HL-60 (cell line): ENCODE data around the gene USP5.

Experiments used
- DNase-seq, 2 experiments: peaks; one replicate each; pipeline ENCODE4 v3.0.0-alpha.2; 2010 to 2020; ENCODE audit warnings: low read depth in 1 of 2, low spot score in 1 of 2
- H3K27ac ChIP-seq: fragments of 250-450 bp; sonication (Bioruptor Pico); replicated peaks from 2 replicates; pipeline ENCODE4 v1.5.1; 2020; ENCODE audit warnings: mild to moderate bottlenecking, moderate library complexity
- H3K27me3 ChIP-seq: fragments of 250-450 bp; sonication (Bioruptor Pico); 2 replicates; pipeline ENCODE4 v1.5.1; 2021; ENCODE audit warnings: mild to moderate bottlenecking, moderate library complexity; ENCODE audit not compliant: insufficient read depth, poor library complexity, severe bottlenecking
- H3K4me3 ChIP-seq: replicated peaks from 2 replicates; pipeline ENCODE4 v1.5.1; 2011; ENCODE audit warnings: mild to moderate bottlenecking, control low read depth, low read length; ENCODE audit not compliant: insufficient read depth
- CTCF ChIP-seq: IDR thresholded peaks from one replicate; pipeline ENCODE4 v1.5.1; 2011; ENCODE audit warnings: low read length, control low read depth, inconsistent platforms; ENCODE audit not compliant: insufficient read depth
- GABPA ChIP-seq: IDR thresholded peaks from 2 replicates; pipeline ENCODE4 v1.6.1; 2012; ENCODE audit warnings: low read depth
- POLR2AphosphoS5 ChIP-seq: IDR thresholded peaks from 2 replicates; pipeline ENCODE4 v1.6.1; 2012; ENCODE audit warnings: low read depth
- REST ChIP-seq: IDR thresholded peaks from 2 replicates; pipeline ENCODE4 v1.6.1; 2012; ENCODE audit warnings: low read depth; ENCODE audit not compliant: insufficient replicate concordance
- SPI1 ChIP-seq: IDR thresholded peaks from 2 replicates; pipeline ENCODE4 v1.6.1; 2012; ENCODE audit warnings: low read depth, mild to moderate bottlenecking, borderline replicate concordance

The USP5 gene

GRCh38 chr12:6827437-6827911 lies 24.5 kb upstream of the USP5 start:
- DNase-seq: peak in 1 of 2 experiments; percentile 55
- no peak overlapping the region for H3K27ac ChIP-seq
- no peak for TF ChIP-seq REST
- TF ChIP-seq CTCF: no peak
- no peak for TF ChIP-seq GABPA
- no peak for TF ChIP-seq POLR2AphosphoS5
- TF ChIP-seq SPI1: no peak
- H3K4me3 ChIP-seq: no peak overlapping the region
- peaks cover 26% of the 10 kb centered on the region for H3K27me3 ChIP-seq

GRCh38 chr12:6827982-6828780 lies 23.8 kb upstream of the USP5 start, which contains the start of gene P3H3:
P3H3 (plus strand) TSS chr12:6828407; CDS start chr12:6828441, 34 bp downstream.
- Histone ChIP-seq H3K27ac (no peak within 1 kb of the TSS), H3K27me3 (peaks cover 23% of the 10 kb centered on the region), H3K4me3 (peak within 1 kb of the TSS; percentile 39)
- TF ChIP-seq REST (no peak), GABPA (no peak), SPI1 (no peak), POLR2AphosphoS5 (no peak), CTCF (no peak)
- DNase-seq: no peak

GRCh38 chr12:6828781-6829535 lies 23.0 kb upstream of the USP5 start:
- TF ChIP-seq POLR2AphosphoS5 (no peak), GABPA (no peak), CTCF (no peak), SPI1 (no peak), REST (no peak)
- no peak for DNase-seq
- no peak overlapping the region for H3K27ac ChIP-seq
- peak overlapping the region; percentile 39 for H3K4me3 ChIP-seq
- peaks cover 22% of the 10 kb centered on the region for H3K27me3 ChIP-seq
